OCI-LY1 (cell line): Measurements from ENCODE around the gene LGR4.

ENCODE experiments used
- H2AFZ ChIP-seq: fragments of 200-600 bp; sonication (generic), shearing (Covaris generic); 2 replicates; pipeline ENCODE4 v1.6.0; 2014; ENCODE audit warnings: antibody characterized with exemption, mild to moderate bottlenecking, low read length
- H3F3A ChIP-seq: fragments of 200-600 bp; sonication (generic), shearing (Covaris generic); 2 replicates; pipeline ENCODE4 v1.6.0; 2014; ENCODE audit warnings: mild to moderate bottlenecking, antibody characterized with exemption, low read length, moderate library complexity; ENCODE audit not compliant: insufficient read depth
- H3K27ac ChIP-seq: fragments of 200-600 bp; sonication (generic); 2 replicates; pipeline ENCODE4 v1.5.1; 2014; ENCODE audit warnings: low read length, mixed run types, mild to moderate bottlenecking, low read depth; ENCODE audit not compliant: poor library complexity, severe bottlenecking
- H3K27me3 ChIP-seq: fragments of 200-600 bp; sonication (generic); 2 replicates; pipeline ENCODE4 v1.6.0; 2014; ENCODE audit warnings: antibody characterized with exemption, mild to moderate bottlenecking, low read length, moderate library complexity; ENCODE audit not compliant: insufficient read depth
- H3K36me3 ChIP-seq: fragments of 200-600 bp; sonication (generic); 2 replicates; pipeline ENCODE4 v1.6.1; 2014; ENCODE audit warnings: mild to moderate bottlenecking, antibody characterized with exemption, low read length, moderate library complexity, mixed read lengths; ENCODE audit not compliant: insufficient read depth
- H3K4me1 ChIP-seq: fragments of 200-600 bp; sonication (generic); 2 replicates; pipeline ENCODE4 v1.5.1; 2014; ENCODE audit warnings: mild to moderate bottlenecking, low read length, moderate library complexity; ENCODE audit not compliant: insufficient read depth, severe bottlenecking
- H3K4me2 ChIP-seq: fragments of 200-600 bp; sonication (generic), shearing (Covaris generic); 2 replicates; pipeline ENCODE4 v1.6.1; 2014; ENCODE audit warnings: low read length
- H3K4me3 ChIP-seq: fragments of 200-600 bp; sonication (generic); 2 replicates; pipeline ENCODE4 v1.5.1; 2014; ENCODE audit warnings: low read length, low read depth, mild to moderate bottlenecking, mixed read lengths; ENCODE audit not compliant: poor library complexity, severe bottlenecking
- H3K79me2 ChIP-seq: fragments of 200-600 bp; shearing (Covaris generic); 2 replicates; pipeline ENCODE4 v1.6.1; 2016; ENCODE audit warnings: mixed run types, low read length, mixed read lengths; ENCODE audit not compliant: insufficient read depth
- H3K9ac ChIP-seq: fragments of 200-600 bp; sonication (generic), shearing (Covaris generic); 2 replicates; pipeline ENCODE4 v1.6.1; 2014; ENCODE audit warnings: mild to moderate bottlenecking, low read length, mixed read lengths
- H3K9me2 ChIP-seq: fragments of 200-600 bp; sonication (generic), shearing (Covaris generic); 2 replicates; pipeline ENCODE4 v1.6.1; 2014; ENCODE audit warnings: low read depth, mild to moderate bottlenecking, low read length, mixed read lengths
- H3K9me3 ChIP-seq: fragments of 200-600 bp; shearing (Covaris generic); 2 replicates; pipeline ENCODE4 v1.6.1; 2014; ENCODE audit warnings: low read length, mixed read lengths
- H4K20me1 ChIP-seq: fragments of 200-600 bp; sonication (generic), shearing (Covaris generic); 2 replicates; pipeline ENCODE4 v1.6.0; 2016; ENCODE audit warnings: mild to moderate bottlenecking, low read length; ENCODE audit not compliant: insufficient read depth
- EZH2 ChIP-seq: fragments of 200-600 bp; sonication (generic), shearing (Covaris generic); IDR thresholded peaks from 2 replicates; pipeline ENCODE4 v1.8.0; 2017; ENCODE audit warnings: borderline replicate concordance, mixed run types, mild to moderate bottlenecking, antibody characterized with exemption, low read length, moderate library complexity, mixed read lengths
- TF ChIP-seq, protein P1 (sequence below): fragments of 200-600 bp; sonication (generic), shearing (Covaris generic); IDR thresholded peaks from 2 replicates; pipeline ENCODE4 v1.5.1; 2017; ENCODE audit warnings: mild to moderate bottlenecking, antibody characterized with exemption, low read length, moderate library complexity, mixed read lengths

LGR4 gene

DNA sequence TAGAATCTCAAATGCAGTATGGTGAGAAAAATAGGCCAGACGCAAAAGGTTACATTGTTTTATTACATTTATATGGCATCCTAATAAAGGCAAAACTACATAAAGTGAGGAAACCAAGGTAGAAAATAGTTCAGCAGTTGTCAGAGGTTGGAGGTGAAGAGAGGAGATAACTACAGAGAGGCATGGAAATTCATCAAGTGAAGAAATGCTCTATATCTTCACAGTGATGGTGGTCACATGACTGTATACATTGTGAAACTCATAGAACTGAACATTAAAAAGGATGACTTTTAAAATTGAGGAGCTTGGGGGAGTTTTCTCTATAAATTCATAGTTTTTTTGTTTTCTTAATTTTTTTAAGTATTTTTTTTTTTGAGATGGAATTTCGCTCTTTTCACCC is 14.4 kb downstream of the LGR4 start:
- H3K27me3 ChIP-seq: no peaks in the 10 kb centered on the region
- no peak overlapping the region for H3K4me2 ChIP-seq
- no peaks in the 10 kb centered on the region for H3K36me3 ChIP-seq
- H3K27ac ChIP-seq: no peak overlapping the region
- no peaks in the 10 kb centered on the region for H3K4me1 ChIP-seq
- no peak overlapping the region for H2AFZ ChIP-seq
- no peaks in the 10 kb centered on the region for H3K79me2 ChIP-seq
- no peaks in the 10 kb centered on the region for H3F3A ChIP-seq
- H4K20me1 ChIP-seq: no peaks in the 10 kb centered on the region
- H3K9me3 ChIP-seq: no peaks in the 10 kb centered on the region
- TF ChIP-seq, protein P1, sequence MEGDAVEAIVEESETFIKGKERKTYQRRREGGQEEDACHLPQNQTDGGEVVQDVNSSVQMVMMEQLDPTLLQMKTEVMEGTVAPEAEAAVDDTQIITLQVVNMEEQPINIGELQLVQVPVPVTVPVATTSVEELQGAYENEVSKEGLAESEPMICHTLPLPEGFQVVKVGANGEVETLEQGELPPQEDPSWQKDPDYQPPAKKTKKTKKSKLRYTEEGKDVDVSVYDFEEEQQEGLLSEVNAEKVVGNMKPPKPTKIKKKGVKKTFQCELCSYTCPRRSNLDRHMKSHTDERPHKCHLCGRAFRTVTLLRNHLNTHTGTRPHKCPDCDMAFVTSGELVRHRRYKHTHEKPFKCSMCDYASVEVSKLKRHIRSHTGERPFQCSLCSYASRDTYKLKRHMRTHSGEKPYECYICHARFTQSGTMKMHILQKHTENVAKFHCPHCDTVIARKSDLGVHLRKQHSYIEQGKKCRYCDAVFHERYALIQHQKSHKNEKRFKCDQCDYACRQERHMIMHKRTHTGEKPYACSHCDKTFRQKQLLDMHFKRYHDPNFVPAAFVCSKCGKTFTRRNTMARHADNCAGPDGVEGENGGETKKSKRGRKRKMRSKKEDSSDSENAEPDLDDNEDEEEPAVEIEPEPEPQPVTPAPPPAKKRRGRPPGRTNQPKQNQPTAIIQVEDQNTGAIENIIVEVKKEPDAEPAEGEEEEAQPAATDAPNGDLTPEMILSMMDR: no peak
- TF ChIP-seq EZH2: no peak
- H3K4me3 ChIP-seq: no peak overlapping the region
- no peaks in the 10 kb centered on the region for H3K9me2 ChIP-seq
- no peak overlapping the region for H3K9ac ChIP-seq

DNA sequence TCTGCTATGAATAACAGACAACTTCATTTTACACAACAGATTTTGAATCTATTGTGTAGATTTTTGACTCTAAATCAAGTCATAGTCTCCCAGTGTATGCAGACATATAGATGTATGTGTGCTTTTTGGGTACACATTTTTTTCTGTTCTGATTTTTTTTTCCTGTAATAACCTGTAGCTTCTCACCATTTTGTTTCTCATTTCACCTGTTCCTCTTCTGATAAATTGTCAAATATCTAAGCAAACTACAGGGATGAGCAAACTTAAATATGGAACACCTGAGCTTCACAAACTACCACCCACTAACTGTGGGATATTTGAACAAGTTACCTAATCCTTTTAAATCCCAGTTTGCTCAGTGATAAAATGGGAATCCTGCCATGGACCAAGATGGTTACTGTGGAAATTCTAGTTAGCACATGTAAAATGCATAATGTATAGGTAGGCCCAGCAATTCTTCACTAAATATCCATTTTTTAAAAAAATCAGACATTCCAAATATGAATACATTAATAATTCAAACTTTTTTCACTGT is 15.7 kb downstream of the LGR4 start:
- Histone ChIP-seq H3K4me1 (no peaks in the 10 kb centered on the region), H3K79me2 (no peaks in the 10 kb centered on the region), H2AFZ (no peak overlapping the region), H3K27me3 (no peaks in the 10 kb centered on the region), H3K4me2 (no peak overlapping the region), H4K20me1 (no peaks in the 10 kb centered on the region), H3F3A (no peaks in the 10 kb centered on the region), H3K36me3 (no peaks in the 10 kb centered on the region), H3K4me3 (no peak overlapping the region), H3K9me2 (no peaks in the 10 kb centered on the region), H3K27ac (no peak overlapping the region), H3K9me3 (no peaks in the 10 kb centered on the region), H3K9ac (no peak overlapping the region)
- TF ChIP-seq, protein P1: no peak
- no peak for TF ChIP-seq EZH2

DNA sequence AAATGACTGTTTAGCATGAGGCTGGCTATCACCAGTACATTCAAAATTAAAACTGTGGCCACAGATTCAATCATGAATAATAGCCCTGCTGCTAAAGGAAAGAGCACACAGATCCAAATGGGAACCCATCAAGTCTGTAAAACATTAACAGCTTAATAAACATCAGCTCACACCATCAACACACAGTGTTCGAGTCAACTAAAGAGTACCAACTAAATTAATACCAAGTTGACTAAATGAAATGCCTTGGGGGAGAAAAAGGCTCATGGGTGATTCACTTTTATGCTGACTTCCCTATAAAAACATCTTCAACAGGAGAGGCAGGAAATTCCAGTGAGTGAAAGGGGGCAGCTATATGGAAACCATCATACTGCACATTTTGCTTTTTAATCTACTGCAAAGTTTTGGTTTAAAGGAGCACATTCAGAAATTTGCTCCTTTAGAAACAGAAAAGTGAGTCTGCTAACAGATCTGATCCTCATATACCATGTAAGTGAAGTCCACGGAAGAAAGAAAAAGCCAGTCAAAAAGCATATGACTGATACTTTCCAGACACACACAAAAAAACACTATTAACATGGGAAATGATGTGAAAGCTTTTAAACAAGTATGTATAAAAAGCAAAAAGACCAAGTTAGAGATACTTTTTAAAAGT is 16.3 kb downstream of the LGR4 start:
- Histone ChIP-seq H3K9me2 (no peaks in the 10 kb centered on the region), H3K9ac (no peak overlapping the region), H4K20me1 (no peaks in the 10 kb centered on the region), H3K9me3 (no peaks in the 10 kb centered on the region), H2AFZ (no peak overlapping the region), H3K27me3 (no peaks in the 10 kb centered on the region), H3K4me2 (no peak overlapping the region), H3K79me2 (no peaks in the 10 kb centered on the region), H3K27ac (no peak overlapping the region), H3K4me1 (no peaks in the 10 kb centered on the region), H3K36me3 (no peaks in the 10 kb centered on the region), H3K4me3 (no peak overlapping the region), H3F3A (no peaks in the 10 kb centered on the region)
- no peak for TF ChIP-seq EZH2
- TF ChIP-seq, protein P1: no peak
